Measurements from ENCODE around the gene SMIM24.

Gene SMIM24

DNA sequence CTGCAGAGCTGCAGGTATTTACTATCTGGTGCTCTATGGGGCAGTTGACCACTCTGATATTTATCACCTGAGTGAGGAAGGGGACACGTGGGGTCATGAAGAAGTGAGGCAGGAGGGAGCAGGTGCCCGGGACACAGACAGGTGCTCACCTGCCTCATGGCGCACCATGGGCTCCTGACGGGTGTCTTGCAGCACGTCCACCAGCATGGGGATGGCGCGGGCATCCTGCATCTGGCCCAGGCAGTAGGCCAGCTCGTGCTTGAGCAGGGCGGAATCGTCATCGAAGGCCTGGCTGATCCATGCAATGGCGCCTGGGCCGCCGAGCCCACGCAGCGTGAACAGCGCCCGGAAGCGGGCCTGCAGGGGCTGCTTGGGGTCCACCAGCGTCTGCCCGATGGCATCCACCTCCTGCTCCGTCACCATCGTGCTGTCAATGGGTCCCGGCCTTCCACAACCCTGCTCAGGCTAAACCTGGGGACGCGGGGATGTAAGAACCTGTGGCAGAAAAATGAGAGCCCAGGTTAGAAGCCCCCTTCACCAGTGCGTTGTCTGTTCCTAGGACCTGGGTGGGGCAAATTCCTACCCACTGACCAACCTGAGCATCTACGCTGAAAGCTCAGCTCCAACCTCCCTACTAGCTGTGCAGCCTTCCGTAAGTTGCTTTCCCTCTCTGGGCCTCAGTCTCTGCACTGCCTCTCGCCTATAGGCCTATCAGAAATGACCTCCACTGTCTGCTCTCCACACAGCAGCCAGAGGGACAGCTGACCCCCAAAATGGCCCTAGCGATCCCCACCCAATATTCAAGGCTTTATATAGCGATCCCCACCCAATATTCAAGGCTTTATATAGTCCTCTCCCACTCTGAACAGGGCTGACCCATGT lies 16.3 kb upstream of the SMIM24 start:
- no peak for DNase-seq

- DNase-seq, result no peak
These were observed 14.2 kb upstream of the SMIM24 start for GRCh38 chr19:3494559-3494958.

DNA sequence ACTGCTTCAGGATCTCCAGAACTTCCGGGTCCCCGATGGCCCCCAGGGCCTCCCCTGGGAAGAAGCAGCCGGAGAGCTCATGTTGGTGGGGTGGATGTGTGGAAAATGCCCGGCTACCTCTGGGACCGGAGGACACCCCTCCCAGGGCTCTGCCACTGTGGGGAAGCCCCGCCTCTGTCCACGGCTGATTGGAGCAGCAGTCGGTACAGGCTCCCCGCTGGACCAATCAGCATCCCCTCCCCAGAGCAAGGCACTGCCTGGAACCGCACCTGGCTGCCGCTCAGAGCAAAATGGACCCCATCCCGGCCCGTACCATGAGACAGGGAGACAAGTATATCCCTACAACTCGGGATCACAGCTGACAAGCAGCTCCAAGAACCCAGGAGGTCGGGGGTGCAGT lies 13.7 kb upstream of the SMIM24 start:
- no peak for DNase-seq

- DNase-seq, result no peak
These were observed 13.3 kb upstream of the SMIM24 start for GRCh38 chr19:3493651-3494050.

GRCh38 chr19:3492919-3493318 lies 12.6 kb upstream of the SMIM24 start:
- no peak for DNase-seq

DNA sequence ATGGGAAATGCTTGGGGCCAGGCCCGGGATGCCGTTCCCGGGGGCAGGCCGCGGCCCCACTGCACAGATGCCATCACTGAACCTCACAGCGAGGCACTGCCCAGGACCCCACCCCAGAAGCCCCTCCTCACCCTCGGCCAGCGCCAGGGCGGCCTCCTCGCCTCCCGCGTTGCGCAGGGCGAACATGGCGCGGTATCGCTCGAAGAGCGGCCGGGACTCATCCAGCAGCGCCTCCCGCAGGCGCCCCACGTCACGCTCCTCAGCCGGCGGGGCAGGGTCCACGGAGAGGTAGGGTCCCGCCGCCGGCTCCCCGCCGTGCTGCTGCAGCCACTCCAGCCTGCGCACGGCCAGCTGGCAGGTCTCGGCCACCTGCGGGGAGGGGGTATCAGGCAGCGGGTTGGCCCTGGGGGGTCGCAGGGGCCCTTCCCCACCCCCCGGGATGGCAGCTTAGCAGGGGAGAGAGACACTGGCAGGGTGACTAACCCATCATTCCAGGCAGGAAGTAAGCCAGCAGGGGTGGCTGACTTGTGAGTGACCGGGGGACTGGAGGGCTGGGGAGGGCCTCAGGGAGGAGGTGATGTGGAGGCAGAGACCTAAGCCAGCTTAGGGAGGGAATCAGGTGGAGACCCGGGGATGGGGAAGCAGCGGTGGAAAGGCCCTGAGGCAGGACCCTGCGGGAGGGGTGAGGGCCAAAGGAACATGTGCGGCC lies 12.0 kb upstream of the SMIM24 start:
- no peak for DNase-seq

- no peak for DNase-seq
These were observed 11.2 kb upstream of the SMIM24 start for GRCh38 chr19:3491396-3492119.

- no peak for DNase-seq
These were observed 2.9 kb upstream of the SMIM24 start, which contains the start of gene SMIM44 for GRCh38 chr19:3483226-3483628. Gene SMIM44, minus strand, starts transcription at chr19:3483441. Its CDS starts 38 bp downstream, at chr19:3483403.

GRCh38 chr19:3482507-3483225 lies 2.3 kb upstream of the SMIM24 start:
- no peak for DNase-seq

- no peak for DNase-seq
These were observed 1.1 kb upstream of the SMIM24 start for GRCh38 chr19:3481241-3482090.

DNA sequence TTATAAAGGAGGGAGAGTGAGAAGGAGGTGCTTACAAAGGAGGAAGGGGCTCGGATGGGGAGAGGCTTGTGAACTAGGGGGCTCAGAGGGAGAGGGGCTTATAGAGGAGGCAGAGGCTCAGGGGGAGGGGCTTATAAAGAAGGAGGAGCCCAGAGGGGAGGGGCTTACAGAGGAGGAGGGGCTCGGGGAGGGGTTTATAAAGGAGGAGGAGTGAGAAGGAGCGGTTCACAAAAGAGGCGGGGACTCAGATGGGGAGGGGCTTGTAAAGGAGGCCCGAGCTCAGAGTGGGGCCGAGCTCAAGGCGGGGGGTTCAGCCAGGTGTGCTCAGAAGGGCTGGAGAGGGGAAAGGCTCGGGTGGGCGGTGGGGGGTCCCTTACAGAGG lies 500 bp downstream of the SMIM24 start:
- no peak for DNase-seq

DNA sequence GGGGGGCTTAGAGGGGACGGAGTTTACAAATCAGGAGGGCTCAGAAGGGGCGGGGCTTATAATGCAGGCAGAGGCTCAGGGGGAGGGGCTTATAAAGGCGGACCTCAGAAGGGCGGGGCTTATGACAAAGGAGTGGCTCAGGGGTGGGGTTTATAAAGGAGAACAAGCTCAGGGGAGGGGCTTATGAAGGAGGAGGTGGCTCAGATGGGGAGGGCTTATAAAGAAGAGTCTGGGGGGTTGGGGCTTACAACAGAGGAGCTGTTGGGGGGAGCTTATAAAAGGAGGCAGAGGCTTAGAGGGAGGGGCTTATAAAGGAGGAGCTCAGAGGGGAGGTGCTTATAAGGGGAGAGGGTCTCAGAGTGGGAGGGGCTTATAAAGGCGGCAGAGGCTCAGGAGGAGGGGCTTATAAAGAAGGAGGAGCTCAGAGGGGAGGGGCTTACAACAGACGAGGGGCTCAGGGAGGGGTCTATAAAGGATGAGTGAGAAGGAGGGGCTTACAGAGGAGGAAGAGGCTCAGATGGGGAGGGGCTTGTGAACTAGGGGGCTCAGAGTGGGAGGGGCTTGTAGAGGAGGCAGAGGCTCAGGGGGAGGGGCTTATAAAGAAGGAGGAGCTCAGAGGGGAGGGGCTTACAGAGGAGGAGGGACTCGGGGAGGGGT lies 1.0 kb downstream of the SMIM24 start:
- peak; percentile 76 for DNase-seq

- peak; percentile 57 for DNase-seq
These were observed 1.7 kb downstream of the SMIM24 start for GRCh38 chr19:3478409-3479176.

DNA sequence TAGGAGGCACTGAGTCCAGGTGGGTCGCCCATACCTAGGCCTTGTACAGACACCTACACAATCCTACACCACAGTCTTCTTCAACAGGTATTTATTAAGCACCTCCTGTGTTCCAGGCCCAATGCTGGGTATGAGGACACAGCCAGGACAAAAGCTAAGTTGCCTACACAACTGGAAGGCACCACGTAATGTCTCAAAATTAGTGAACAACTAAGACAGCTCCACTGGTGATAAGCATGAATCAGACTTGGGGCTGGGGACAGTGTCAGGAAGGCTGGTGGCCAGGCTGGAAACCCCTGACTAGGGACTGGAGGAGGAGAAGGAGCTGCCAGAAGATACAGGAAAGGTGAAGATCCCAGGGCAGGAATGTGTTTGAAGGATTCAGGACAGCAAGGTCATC lies 2.4 kb downstream of the SMIM24 start:
- no peak for DNase-seq

DNA sequence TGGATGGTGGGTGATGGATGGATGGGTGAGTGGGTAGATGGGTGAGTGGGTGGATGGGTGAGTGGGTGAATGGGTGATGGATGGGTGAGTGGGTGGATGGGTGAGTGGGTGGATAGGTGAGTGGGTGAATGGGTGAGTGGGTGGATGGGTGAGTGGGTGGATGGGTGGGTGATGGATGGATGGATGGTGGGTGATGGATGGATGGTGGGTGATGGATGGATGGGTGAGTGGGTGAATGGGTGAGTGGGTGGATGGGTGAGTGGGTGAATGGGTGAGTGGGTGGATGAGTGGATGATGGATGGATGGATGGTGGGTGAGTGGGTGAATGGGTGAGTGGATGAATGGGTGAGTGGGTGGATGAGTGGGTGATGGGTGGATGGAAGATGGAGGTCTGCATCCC lies 2.8 kb downstream of the SMIM24 start:
- DNase-seq, result no peak

- no peak for DNase-seq
These were observed 3.5 kb downstream of the SMIM24 start for GRCh38 chr19:3476830-3477229.

DNA sequence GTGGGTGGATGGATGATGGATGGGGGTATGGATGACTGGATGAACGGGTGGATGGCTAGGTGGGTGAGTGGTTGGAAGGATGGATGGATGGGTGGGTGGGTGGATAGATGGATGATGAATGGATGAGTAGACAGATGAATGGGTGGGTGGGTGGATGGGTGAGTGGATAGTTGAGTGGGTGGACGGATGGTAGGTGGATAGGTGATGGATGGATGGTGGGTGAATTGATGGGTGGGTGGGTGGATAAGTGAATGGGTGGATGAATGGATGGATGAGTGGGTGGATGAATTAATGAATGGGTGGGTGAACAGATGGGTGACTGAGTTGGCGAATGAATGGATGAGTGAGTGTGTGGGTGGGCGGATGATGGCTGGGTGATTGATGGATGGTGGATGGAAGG lies 4.9 kb downstream of the SMIM24 start:
- no peak for DNase-seq

GRCh38 chr19:3474614-3475013 lies 5.7 kb downstream of the SMIM24 start:
- DNase-seq, result no peak

DNA sequence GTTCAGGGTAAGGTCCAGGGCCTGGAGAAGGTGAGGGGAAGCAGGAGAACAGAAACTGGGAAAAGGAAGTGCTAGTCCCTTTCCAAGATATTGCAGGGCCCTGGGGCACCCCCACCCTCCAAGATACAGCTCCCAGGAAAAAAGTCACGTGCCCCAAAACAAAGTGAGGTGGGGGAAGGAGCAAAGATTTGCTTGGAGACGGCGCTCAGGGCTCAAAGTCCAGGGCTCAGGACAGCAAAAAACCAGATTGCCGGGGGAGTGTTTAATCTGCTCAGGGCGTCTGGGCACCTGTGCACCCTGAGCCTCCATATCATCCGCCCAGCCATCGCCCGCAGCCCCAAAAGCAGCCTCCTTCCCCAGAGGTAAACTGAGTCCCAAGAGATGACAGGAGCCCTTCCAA lies 6.3 kb downstream of the SMIM24 start:
- no peak for DNase-seq

DNA sequence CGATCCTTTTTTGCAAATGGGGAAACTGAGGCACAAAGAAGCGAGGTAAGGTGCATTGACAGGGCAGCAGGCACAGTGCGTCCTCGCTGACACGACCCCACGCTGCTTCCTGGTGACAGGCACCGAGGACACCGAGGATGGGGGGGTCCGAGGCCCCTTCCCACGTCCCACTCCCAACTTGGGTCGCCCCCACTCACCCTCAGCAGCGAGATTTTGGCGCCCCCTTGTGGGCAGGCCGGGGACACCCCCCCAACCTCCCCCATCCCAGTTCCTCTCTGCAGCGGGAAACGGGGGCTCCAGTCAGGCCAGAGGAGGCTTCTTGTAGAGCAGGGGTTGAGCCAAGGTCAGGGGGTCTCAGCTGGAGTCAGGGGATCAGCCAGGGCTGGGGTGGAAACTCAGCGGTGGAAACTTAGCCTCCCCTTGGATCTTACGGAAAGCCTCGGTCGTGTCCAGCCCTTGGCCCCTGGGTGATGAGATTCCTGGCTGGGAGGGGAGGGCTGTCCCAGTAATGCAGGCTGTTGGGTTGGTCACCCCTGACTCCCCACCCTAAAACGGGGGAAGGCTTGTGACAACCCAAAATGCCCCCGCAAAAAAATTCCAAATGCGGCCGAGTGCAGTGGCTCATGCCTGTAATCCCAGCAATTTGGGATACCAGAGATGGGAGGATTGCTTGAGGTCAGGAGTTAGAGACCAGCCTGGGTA lies 8.2 kb downstream of the SMIM24 start:
- DNase-seq, result no peak

All from GF-D8 (cell line).